Measurements from ENCODE around the gene DCBLD2.

DCBLD2 gene

GRCh38 chr3:98777286-98777685, 124.2 kb downstream of the DCBLD2 start:
- TF ChIP-seq CTCF (IDR thresholded peaks at IDR 0.05; ENCODE audit: insufficient read depth, missing control alignments), result no peak
- no peak for FAIRE-seq
- no peak for DNase-seq (ENCODE audit: insufficient read length, low spot score)

- DNase-seq (ENCODE audit: insufficient read length, low spot score), result no peak
- no peak for TF ChIP-seq CTCF (IDR thresholded peaks at IDR 0.05; ENCODE audit: insufficient read depth, missing control alignments)
- no peak for FAIRE-seq
Observed at GRCh38 chr3:98776140-98776493, 125.4 kb downstream of the DCBLD2 start.

- FAIRE-seq, result no peak
- TF ChIP-seq CTCF (IDR thresholded peaks at IDR 0.05; ENCODE audit: insufficient read depth, missing control alignments), result no peak
- no peak for DNase-seq (ENCODE audit: insufficient read length, low spot score)
Observed at GRCh38 chr3:98775459-98776139, 125.9 kb downstream of the DCBLD2 start.

GRCh38 chr3:98772022-98772421, 129.5 kb downstream of the DCBLD2 start:
- FAIRE-seq (no peak), DNase-seq (ENCODE audit: insufficient read length, low spot score) (no peak)
- no peak for TF ChIP-seq CTCF (IDR thresholded peaks at IDR 0.05; ENCODE audit: insufficient read depth, missing control alignments)

GRCh38 chr3:98770261-98771039, 131.0 kb downstream of the DCBLD2 start:
- DNase-seq (ENCODE audit: insufficient read length, low spot score) (no peak), FAIRE-seq (no peak)
- no peak for TF ChIP-seq CTCF (IDR thresholded peaks at IDR 0.05; ENCODE audit: insufficient read depth, missing control alignments)

GRCh38 chr3:98769448-98769847, 132.0 kb downstream of the DCBLD2 start:
- FAIRE-seq (no peak), DNase-seq (ENCODE audit: insufficient read length, low spot score) (no peak)
- no peak for TF ChIP-seq CTCF (IDR thresholded peaks at IDR 0.05; ENCODE audit: insufficient read depth, missing control alignments)

- DNase-seq (ENCODE audit: insufficient read length, low spot score) (no peak), FAIRE-seq (no peak)
- TF ChIP-seq CTCF (IDR thresholded peaks at IDR 0.05; ENCODE audit: insufficient read depth, missing control alignments), result no peak
Observed at GRCh38 chr3:98768961-98769360, 132.5 kb downstream of the DCBLD2 start.
